NCI-H526 treated with DMSO at 0.1 percent for 48 hours (cell line): Measurements from ENCODE around the gene LBHD2.

Experiments
- DNase-seq: peaks from one replicate; lab custom pipeline; 2025; lab: John Stamatoyannopoulos, UW

Gene LBHD2

GRCh38 chr14:103068351-103069073 is 15.5 kb upstream of the LBHD2 start:
- no peak for DNase-seq

- no peak for DNase-seq
Measured at GRCh38 chr14:103070263-103070885, 13.6 kb upstream of the LBHD2 start.

GRCh38 chr14:103070971-103071542 is 13.0 kb upstream of the LBHD2 start:
- DNase-seq: no peak

DNA sequence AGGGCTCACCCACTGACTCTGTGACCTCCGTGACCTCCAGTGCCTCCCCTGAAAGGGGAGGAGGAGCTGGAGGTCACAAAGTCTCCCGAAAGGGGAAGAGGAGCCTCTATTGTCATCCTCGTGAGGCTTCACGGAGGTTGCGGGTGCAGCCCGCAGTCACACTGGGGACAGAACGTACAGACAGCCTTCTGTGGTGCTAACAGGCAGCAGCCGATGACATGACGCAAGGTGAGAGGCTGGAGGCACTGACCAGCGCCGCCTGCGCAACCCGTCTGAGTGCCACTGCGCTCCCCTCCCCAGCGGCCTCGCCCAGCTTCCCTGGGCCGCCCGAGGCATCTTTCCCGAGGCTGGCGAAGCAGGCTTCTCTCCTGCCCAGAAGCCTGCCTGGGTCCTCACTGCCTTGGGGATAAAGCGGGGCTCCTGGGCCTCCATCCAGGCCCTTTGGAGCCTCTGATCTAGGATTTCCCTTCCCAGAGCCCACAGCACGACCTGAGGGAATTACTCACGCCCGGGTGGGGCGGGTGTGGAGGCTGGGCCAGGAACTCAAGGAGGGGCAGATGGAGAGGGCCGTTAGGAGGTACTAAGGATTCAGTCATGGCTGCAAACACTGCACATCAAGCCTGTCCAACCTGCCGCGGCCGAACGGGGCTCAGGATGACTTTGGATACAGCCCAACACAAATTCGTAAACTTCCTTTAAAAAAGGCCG is 12.3 kb upstream of the LBHD2 start:
- DNase-seq: no peak

- DNase-seq: no peak
Measured at GRCh38 chr14:103072595-103073366, 11.2 kb upstream of the LBHD2 start.

DNA sequence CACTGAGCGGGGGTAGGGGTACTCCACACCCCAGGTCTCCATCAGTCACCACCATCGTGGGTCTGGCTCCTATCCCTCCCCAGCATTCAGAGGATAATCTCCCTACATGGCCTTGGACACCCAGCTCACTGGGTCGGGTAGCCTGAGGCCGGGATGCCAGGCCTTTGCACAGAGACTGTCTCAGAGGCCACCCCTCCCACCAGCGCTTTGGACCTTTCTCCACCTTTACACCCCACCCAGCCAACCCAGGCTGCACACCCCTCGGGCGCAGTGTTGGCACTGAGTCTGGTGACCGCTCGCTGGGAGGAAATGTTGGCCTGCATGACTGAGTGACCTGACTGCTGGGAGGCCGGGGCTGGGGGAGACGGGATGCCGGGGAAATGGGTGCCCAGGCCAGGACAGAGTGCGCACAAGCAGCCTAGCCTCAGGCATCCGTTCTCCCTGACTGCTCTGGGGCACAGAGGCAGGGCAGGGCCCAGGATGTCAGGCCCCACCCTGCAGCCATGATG is 10.6 kb upstream of the LBHD2 start:
- no peak for DNase-seq

DNA sequence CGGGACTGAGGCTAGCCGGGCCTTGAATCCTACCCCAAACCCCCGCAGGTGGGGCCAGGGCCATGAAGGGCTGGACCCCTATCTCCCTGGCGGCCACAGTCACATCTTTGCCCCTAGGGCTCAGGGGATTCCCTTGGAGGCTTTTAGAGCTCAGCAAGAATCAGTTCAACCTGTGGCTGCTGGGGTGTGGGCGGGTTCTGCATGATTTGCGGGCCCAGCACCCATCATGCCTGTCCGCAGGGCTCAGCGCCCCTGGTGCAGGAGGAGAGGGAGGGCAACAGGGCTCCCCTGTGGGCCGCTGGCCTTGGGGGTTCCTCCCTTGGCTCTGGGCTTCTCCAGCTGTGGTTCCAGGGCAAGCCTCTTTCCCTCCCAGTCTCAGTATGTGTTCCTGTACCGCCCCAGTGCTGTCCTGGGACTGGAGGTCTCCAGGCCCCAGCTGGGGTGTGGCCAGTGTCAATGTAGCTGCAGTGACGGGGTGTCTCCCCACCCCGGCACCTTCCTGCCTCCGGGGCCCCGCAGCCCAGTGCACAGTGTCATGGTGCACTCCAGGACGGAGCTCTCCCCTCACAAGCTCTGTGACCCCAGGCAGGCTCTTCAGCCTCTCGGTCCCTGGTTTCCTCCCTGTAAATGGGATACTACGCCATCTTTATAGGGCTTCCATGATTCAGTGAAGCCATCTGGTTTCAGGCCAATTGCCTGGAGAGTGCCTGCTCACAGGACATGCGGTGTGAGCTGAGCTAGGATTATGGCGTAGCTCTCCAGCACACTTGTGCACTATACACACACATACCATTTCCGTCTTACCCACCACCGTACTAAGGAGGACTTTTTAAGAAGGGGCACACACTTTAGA is 9.9 kb upstream of the LBHD2 start:
- DNase-seq: no peak

DNA sequence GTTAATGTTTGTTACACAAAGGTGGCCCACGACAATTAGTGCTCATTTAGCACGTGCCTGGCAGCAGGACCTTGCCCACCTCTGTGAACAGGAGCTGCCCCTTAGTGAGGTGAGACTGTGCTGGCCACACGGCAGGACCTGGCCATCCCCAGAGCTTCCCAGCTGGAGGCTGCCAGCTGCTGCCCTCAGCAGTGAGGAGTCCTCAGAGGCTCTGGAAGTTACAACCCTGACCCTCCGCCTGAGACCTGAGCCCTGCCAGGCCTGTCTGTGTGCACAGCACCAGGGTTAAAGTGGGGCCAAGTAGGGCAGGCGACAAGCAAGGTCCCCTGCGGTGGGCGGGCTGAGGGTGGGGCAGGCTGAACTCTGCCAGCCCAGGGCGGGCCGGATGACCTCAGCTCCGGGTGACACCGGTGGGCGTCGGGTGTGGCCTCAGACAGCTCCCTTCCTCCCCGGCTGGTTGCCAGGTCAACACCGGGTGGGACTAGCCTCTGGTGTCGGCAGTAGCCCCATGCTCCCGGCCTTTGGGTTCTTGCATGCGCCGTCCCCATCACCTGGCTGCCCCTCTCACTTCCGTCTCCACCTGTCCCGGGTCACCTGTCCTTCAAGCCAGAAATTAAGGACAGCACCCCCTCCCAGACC is 9.2 kb upstream of the LBHD2 start:
- no peak for DNase-seq

DNA sequence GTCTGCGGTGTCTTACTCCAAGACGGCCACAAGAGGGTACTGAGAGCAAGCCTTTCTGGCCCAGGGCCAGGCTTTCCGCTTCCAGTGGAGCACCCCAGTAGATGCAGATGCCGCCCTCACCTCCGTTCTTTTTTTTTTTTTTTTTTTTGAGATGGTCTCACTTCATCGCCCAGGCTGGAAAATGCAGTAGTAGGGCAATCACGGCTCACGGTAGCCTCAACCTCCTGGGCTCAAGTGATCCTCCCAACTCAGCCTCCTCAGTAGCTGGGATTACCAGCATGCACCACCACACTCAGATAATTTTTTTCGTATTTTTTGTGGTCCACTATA is 5.6 kb upstream of the LBHD2 start:
- DNase-seq: peak; percentile 61

- no peak for DNase-seq
Measured at GRCh38 chr14:103078860-103079587, 5.0 kb upstream of the LBHD2 start.

DNA sequence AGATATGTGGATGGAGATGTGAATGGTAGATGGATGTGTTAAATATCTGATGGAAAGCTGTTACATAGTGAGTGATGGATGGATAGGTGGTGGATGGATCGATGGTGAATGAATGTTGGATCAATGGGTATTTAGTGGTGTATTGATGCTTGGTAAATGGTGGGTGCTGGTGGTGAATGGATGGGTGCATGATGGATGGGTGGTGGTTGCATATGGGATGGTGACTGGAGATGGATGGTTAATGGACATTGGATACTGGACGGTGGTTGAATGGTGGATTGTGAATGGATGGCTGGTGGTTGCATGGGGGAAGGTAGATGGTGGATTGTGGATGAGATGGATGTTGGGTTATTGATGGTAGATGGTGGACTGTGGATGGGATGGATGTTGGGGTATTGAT is 2.1 kb upstream of the LBHD2 start:
- no peak for DNase-seq

- no peak for DNase-seq
Measured at GRCh38 chr14:103085106-103086091, 1.4 kb downstream of the LBHD2 start.

GRCh38 chr14:103086771-103087342 is 2.8 kb downstream of the LBHD2 start:
- no peak for DNase-seq

GRCh38 chr14:103087343-103087835 is 3.4 kb downstream of the LBHD2 start:
- DNase-seq: no peak

DNA sequence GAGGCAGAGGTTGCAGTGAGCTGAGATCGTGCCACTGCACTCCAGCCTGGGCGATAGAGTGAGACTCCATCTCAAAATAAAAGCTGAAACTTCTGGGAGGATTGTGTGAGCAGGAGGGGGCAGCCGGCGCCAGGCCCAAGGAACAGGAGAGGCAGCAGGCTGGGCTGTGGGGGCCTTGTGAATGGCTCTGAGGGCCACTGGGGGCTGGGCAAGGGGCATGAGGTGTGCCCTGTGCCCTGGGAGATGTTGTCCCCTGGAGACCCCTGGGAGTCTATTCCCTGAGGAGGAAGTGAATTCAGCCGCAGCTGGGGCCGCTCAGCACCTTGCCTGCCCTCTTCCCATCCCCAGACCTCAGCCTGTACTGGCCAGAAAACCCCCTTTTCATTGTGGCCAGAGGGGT is 4.9 kb downstream of the LBHD2 start:
- DNase-seq: no peak

GRCh38 chr14:103089386-103090335 is 5.7 kb downstream of the LBHD2 start:
- no peak for DNase-seq

DNA sequence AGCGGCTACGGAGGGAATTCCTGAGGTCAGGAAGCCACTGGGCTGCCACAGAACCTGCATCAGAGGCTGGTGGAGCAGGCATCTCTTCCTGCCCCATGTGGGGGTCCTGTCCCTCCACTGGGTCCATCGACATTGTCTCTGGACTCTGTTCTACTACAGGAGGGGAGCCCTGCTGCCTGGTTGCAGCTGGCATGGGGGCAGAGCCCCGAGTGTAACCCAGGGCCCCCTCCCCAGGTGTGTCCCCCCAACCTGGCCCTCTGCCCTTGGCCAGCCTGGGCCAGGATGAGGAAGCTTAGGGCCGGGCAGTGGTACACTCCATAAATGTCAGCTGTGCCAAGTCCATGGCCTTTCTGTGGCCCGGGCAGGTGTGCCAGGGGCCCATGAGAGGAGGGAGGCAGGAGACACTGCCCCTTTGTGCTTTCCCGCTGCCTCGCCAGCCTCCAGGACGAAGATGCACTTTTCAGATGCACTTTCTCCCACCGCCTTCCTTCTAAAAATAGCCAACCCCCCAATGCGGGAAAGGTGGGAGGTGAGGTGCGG is 6.5 kb downstream of the LBHD2 start:
- no peak for DNase-seq
